K562 (cell line): ENCODE data around the gene ARHGEF10L. TPM values are rescaled to one million over a fixed set of nuclear protein-coding genes. Genes with fewer than 3 reads are reported as not detected.

Experiments
- CBFA2T3 ChIP-seq: fragments of 450-650 bp; IDR thresholded peaks from 2 replicates; pipeline ENCODE4 v1.6.1; 2017
- ELF4 ChIP-seq: fragments of 450-650 bp; formaldehyde crosslinking; IDR thresholded peaks from 2 replicates; pipeline ENCODE4 v1.4.0; 2022; ENCODE audit warnings: missing genetic modification characterization
- ELK3 ChIP-seq: fragments of 450-650 bp; formaldehyde crosslinking; IDR thresholded peaks from 2 replicates; pipeline ENCODE4 v1.4.0; 2020; ENCODE audit warnings: mild to moderate bottlenecking
- KDM1A ChIP-seq, 2 experiments: fragments of 450-650 bp; IDR thresholded peaks; 2 replicates each; pipeline ENCODE4 v1.6.1; 2016; ENCODE audit warnings: mild to moderate bottlenecking in 2 of 2
- KLF1 ChIP-seq: fragments of 450-650 bp; IDR thresholded peaks from 2 replicates; pipeline ENCODE4 v1.6.1; 2016; ENCODE audit warnings: missing genetic modification characterization, missing compliant biosample characterization
- KLF10 ChIP-seq: fragments of 250-450 bp; sonication (Bioruptor Pico); IDR thresholded peaks from 2 replicates; pipeline ENCODE4 v1.6.1; 2021; ENCODE audit warnings: matching md5 sums
- MAFG ChIP-seq: fragments of 450-650 bp; conservative IDR thresholded peaks from 2 replicates; pipeline ENCODE4 v1.6.1; 2016; ENCODE audit warnings: missing genetic modification characterization, missing compliant biosample characterization
- MTA2 ChIP-seq: fragments of 450-650 bp; IDR thresholded peaks from 2 replicates; pipeline ENCODE4 v1.6.1; 2016; ENCODE audit warnings: low read depth
- MXD1 ChIP-seq: fragments of 250-450 bp; sonication (Bioruptor Pico); IDR thresholded peaks from 2 replicates; pipeline ENCODE4 v1.8.0; 2021; ENCODE audit warnings: borderline replicate concordance, mild to moderate bottlenecking, moderate library complexity; ENCODE audit not compliant: poor library complexity, severe bottlenecking
- NELFE ChIP-seq: IDR thresholded peaks from 2 replicates; pipeline ENCODE4 v1.6.1; 2011; ENCODE audit warnings: mild to moderate bottlenecking; ENCODE audit not compliant: insufficient read depth, insufficient read length
- NKRF ChIP-seq: fragments of 450-650 bp; IDR thresholded peaks from 2 replicates; pipeline ENCODE4 v1.6.1; 2016; ENCODE audit warnings: borderline replicate concordance
- PCBP2 ChIP-seq: fragments of 200-400 bp; formaldehyde crosslinking; IDR thresholded peaks from 2 replicates; pipeline ENCODE4 v1.6.1; 2018; ENCODE audit warnings: low read length, low read depth, mild to moderate bottlenecking, moderate library complexity; ENCODE audit not compliant: poor library complexity, severe bottlenecking
- POLR2AphosphoS5 ChIP-seq: IDR thresholded peaks from 2 replicates; pipeline ENCODE4 v1.6.1; 2011; ENCODE audit warnings: mild to moderate bottlenecking, low read depth, low read length, moderate library complexity; ENCODE audit not compliant: control insufficient read depth, insufficient read depth
- PPARD ChIP-seq: fragments of 250-450 bp; sonication (Bioruptor Pico); IDR thresholded peaks from 2 replicates; pipeline ENCODE4 v1.8.0; 2022; ENCODE audit warnings: inconsistent platforms, mild to moderate bottlenecking, moderate library complexity
- PURB ChIP-seq: sonication (generic); formaldehyde crosslinking; IDR thresholded peaks from 2 replicates; pipeline ENCODE4 v1.9.0; 2021; ENCODE audit warnings: low read depth, mild to moderate bottlenecking, missing genetic modification reagents
- TCF3 ChIP-seq: sonication (generic); formaldehyde crosslinking; IDR thresholded peaks from 2 replicates; pipeline ENCODE4 v1.4.0; 2020; ENCODE audit warnings: mild to moderate bottlenecking, missing genetic modification reagents
- YY1 ChIP-seq, 3 experiments: IDR thresholded peaks; 2 replicates each; pipeline ENCODE4 v1.6.1; 2011; ENCODE audit warnings: low read length in 2 of 3, mild to moderate bottlenecking in 2 of 3, moderate library complexity in 2 of 3, borderline replicate concordance in 1 of 3, control low read depth in 1 of 3, low read depth in 1 of 3; ENCODE audit not compliant: insufficient read depth in 3 of 3, insufficient replicate concordance in 2 of 3, control insufficient read depth in 1 of 3, insufficient read length in 1 of 3; ENCODE audit errors: extremely low read depth in 1 of 3
- ZBTB7A ChIP-seq: IDR thresholded peaks from 2 replicates; pipeline ENCODE4 v1.6.1; 2011; ENCODE audit warnings: low read depth, mild to moderate bottlenecking, low read length, moderate library complexity, borderline replicate concordance; ENCODE audit not compliant: control insufficient read depth
- ZC3H4 ChIP-seq: sonication (generic); formaldehyde crosslinking; IDR thresholded peaks from 2 replicates; pipeline ENCODE4 v1.9.0; 2021; ENCODE audit warnings: missing genetic modification reagents, borderline replicate concordance
- ZFX ChIP-seq: sonication (generic); formaldehyde crosslinking; IDR thresholded peaks from 2 replicates; pipeline ENCODE4 v1.8.0; 2022; ENCODE audit warnings: mild to moderate bottlenecking, missing genetic modification reagents, moderate library complexity
- ZNF12 ChIP-seq: sonication (generic); formaldehyde crosslinking; IDR thresholded peaks from 2 replicates; pipeline ENCODE4 v1.4.0; 2020; ENCODE audit warnings: mild to moderate bottlenecking, missing genetic modification reagents
- ZNF124 ChIP-seq: sonication (generic); formaldehyde crosslinking; IDR thresholded peaks from 2 replicates; pipeline ENCODE4 v1.8.1; 2022; ENCODE audit warnings: missing genetic modification reagents
- ZNF324 ChIP-seq: fragments of 250-450 bp; sonication (Bioruptor Pico); IDR thresholded peaks from 2 replicates; pipeline ENCODE4 v1.4.0; 2020; ENCODE audit warnings: mild to moderate bottlenecking
- ZNF431 ChIP-seq: sonication (generic); formaldehyde crosslinking; IDR thresholded peaks from 2 replicates; pipeline ENCODE4 v1.8.0; 2022; ENCODE audit warnings: mild to moderate bottlenecking, missing genetic modification reagents
- ZNF696 ChIP-seq: fragments of 250-450 bp; sonication (Bioruptor Pico); conservative IDR thresholded peaks from 2 replicates; pipeline ENCODE4 v1.4.0; 2020; ENCODE audit warnings: mild to moderate bottlenecking, moderate library complexity
- polyA plus RNA-seq, 8 experiments: library from polyadenylated mRNA; depleted of rRNA in 4 of 8; stranded (reverse) in 5 of 8; unstranded in 3 of 8; fragments of >200 nt; fragmentation: Nextera tagmentation in 2 of 8; fragmentation: Illumina TruSeq in 1 of 8; extraction: Ambion mirVana in 2 of 8; extraction: Trizol in 1 of 8; gene quantifications; 2 replicates each; pipeline versions ENCODE4 v1.2.1 to v1.2.3, GENCODE V29; 2011 to 2014; ENCODE audit warnings: inconsistent platforms in 1 of 8, missing spikeins in 1 of 8
- total RNA-seq, 7 experiments: library from RNA; depleted of rRNA in 6 of 7; stranded (reverse); fragments of >200 nt in 6 of 7; fragmentation: Illumina TruSeq in 2 of 7; extraction: Trizol in 2 of 7; gene quantifications; 2 replicates each; pipeline versions ENCODE4 v1.2.1 to v1.2.3, GENCODE V29; 2011 to 2021; ENCODE audit warnings: low replicate concordance in 1 of 7

ARHGEF10L gene
- total and polyA plus RNA-seq, 9 of the 15 experiments (the other 6 are each of a cell fraction or from before 2014, with no cell fraction given), result 0.09 to 0.13 TPM; not detected in 7

- TF ChIP-seq MTA2, result 0 out of 2 replicates have a peak, but pooled peaks have one; percentile 35
- TF ChIP-seq ZNF124 (CRISPR knock-in tag), result no peak
- no peak for TF ChIP-seq ELF4 (CRISPR knock-in tag)
- TF ChIP-seq PURB (CRISPR knock-in tag), result no peak
- no peak for TF ChIP-seq MAFG (tag)
- no peak for TF ChIP-seq YY1 (IDR thresholded peaks at IDR 0.05; ENCODE audit: borderline replicate concordance in 1 of 3, control insufficient read depth in 1 of 3, extremely low read depth in 1 of 3, insufficient read depth in 3 of 3, insufficient read length in 1 of 3, insufficient replicate concordance in 2 of 3, low read depth in 1 of 3, low read length in 2 of 3)
- no peak for TF ChIP-seq ZNF696 (CRISPR knock-in tag)
- no peak for TF ChIP-seq ZC3H4 (CRISPR knock-in tag)
- TF ChIP-seq KDM1A (IDR thresholded peaks at IDR 0.05), result 0 out of 4 replicates have a peak, but pooled peaks of 1 of the 2 experiments have one; percentile 13
- TF ChIP-seq PPARD, result no peak
- peak; percentile 79 for TF ChIP-seq CBFA2T3
- no peak for TF ChIP-seq ZNF431 (CRISPR knock-in tag)
- no peak for TF ChIP-seq KLF10 (CRISPR knock-in tag)
- no peak for TF ChIP-seq ZNF324
- no peak for TF ChIP-seq NELFE
- peak; percentile 89; the same call in 1 of the 2 replicates for TF ChIP-seq ZBTB7A
- peak; percentile 78 for TF ChIP-seq TCF3 (CRISPR knock-in tag)
- no peak for TF ChIP-seq MXD1 (CRISPR knock-in tag)
- TF ChIP-seq PCBP2, result no peak
- TF ChIP-seq ELK3, result no peak
- no peak for TF ChIP-seq NKRF
- peak; percentile 48; the same call in 1 of the 2 replicates for TF ChIP-seq POLR2AphosphoS5
- TF ChIP-seq KLF1 (tag), result peak; percentile 60; the same call in 1 of the 2 replicates
- TF ChIP-seq ZNF12, result no peak
- 0 out of 2 replicates have a peak, but pooled peaks have one; percentile 24 for TF ChIP-seq ZFX (CRISPR knock-in tag)
Measured at GRCh38 chr1:17569200-17570139, 30.0 kb downstream of the ARHGEF10L start (continued).
